ENCODE results near the gene SELENOP.

DNA sequence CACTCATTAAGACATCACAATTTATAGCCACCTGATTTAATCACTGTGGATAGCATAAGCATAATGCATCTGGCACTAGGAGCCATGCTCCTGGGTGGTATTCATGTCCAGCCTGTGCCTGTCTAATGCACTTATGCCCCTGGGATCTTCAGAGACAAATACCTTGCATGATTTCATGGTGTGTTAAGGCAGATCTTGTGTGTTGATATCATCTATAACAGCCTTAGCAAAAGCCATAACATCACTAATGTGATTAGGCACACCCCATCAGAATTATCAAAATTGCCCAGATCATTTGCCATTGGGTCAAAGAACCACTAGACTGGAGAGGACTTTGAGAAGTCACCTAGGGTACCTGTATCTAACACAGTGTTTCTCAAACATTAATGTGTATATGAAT is 43.7 kb upstream of the SELENOP start:
- TF ChIP-seq, protein P1, sequence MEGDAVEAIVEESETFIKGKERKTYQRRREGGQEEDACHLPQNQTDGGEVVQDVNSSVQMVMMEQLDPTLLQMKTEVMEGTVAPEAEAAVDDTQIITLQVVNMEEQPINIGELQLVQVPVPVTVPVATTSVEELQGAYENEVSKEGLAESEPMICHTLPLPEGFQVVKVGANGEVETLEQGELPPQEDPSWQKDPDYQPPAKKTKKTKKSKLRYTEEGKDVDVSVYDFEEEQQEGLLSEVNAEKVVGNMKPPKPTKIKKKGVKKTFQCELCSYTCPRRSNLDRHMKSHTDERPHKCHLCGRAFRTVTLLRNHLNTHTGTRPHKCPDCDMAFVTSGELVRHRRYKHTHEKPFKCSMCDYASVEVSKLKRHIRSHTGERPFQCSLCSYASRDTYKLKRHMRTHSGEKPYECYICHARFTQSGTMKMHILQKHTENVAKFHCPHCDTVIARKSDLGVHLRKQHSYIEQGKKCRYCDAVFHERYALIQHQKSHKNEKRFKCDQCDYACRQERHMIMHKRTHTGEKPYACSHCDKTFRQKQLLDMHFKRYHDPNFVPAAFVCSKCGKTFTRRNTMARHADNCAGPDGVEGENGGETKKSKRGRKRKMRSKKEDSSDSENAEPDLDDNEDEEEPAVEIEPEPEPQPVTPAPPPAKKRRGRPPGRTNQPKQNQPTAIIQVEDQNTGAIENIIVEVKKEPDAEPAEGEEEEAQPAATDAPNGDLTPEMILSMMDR (IDR thresholded peaks at IDR 0.05), result no peak
- no peak for TF ChIP-seq POLR2A (IDR thresholded peaks at IDR 0.05)

Data from uterus (tissue), 2 donors.